LHCN-M2 (cell line): ENCODE results near the gene NECAB2. TPM values are rescaled to one million over a fixed set of nuclear protein-coding genes. Genes with fewer than 3 reads are reported as not detected.

Source experiments
- DNase-seq: peaks from one replicate; pipeline ENCODE4 v3.0.0-alpha.2; 2012; ENCODE audit warnings: low read depth
- total RNA-seq: library from RNA; depleted of rRNA; stranded (reverse); fragments of >200 nt; gene quantifications from 2 replicates; pipeline ENCODE4 v1.2.3, GENCODE V29; 2014

The NECAB2 gene
- total RNA-seq, 1 experiment from 2014 or later = not detected

DNA sequence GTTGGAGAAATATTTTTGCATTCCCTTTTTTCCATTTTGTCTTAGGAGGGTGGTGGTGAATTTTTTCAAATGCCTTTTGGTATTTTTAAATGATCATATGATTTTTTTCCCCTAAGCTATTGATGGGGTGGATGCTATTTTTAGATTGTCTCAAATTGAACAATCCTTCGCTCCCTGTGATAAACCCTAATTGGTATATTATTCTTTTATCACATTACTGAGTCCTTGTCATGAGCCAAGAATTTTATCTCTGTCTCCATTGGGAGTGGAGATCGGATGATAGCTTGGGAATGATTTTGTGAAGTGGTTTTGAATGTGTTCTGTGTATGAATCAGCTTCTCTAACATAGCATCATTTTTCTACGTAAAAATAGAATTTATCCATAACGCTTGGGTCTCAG is 15.4 kb downstream of the NECAB2 start:
- no peak for DNase-seq

DNA sequence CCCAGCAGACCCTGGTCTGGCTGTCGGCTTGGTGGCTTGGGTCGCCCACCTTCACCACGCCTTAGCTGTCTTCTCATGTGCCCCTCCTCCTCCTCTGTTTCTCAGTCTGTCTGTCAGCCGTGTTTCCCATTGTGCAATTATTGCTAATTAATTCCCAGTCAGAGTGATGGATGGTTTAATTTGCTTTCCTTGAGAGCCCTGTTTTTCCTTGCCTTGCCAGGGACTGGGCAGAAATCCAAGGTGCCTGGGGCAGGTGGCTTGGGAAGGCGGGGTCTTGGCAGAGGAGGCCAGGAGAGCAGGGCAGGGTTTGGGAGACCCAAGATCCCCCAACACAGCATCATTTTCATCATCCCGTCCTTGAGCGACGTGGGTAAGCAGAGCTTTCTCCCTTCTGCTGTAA is 21.3 kb downstream of the NECAB2 start:
- DNase-seq = no peak

DNA sequence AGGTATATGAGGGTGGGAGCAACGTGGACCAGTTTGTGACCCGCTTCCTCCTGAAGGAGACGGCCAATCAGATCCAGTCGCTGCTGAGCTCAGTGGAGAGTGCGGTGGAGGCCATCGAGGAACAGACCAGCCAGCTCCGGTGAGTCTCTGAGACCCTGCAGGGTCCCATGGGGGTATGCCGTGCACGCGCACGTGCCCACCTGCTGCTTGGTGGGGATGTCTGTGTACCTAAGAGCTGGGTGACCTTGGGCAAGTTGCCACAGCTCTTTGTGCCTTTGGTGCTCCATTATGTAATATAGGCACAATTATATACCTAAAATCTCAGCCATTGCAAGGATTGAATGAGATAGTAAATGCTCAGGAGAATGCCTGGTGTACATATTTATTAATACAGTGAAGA is 22.4 kb downstream of the NECAB2 start:
- DNase-seq = no peak

DNA sequence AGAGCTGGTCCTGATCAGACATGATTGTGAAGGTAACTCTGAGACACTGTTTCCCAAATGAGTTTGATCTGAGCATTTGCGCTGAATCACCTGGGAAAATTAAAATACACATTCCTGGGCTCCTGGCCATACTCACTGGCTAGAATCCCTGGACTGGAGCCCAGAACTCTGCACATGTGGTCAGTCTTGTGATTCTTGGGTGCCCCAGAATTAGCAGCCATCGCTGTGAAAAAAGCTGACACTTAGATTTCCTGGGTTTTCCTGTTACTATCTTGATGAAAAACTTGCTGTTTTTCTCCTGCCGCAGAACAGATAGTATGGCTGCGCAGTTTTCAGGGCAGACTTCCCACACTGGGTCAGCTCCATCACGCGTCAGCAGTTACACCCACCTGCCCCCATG is 24.6 kb downstream of the NECAB2 start:
- peak; percentile 26 for DNase-seq

DNA sequence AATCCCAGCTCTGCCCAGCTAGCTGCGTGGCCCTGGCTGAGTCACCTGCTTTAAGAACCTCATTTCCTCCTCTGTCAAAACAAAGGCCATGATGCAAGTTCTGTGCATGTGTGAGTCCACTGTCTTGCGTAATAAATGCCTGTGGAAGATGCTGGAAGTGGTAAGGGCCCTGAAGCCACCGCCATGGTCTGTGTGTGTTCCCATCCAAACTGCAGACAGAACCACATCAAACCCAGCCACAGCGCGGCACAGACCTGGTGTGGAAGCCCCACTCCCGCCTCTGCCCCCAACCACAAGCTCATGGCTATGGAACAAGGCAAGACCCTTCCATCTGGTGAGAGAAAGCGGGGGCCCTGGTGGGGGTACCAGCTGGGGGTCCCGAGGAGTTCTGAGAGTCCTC is 26.0 kb downstream of the NECAB2 start:
- peak; percentile 76 for DNase-seq

DNA sequence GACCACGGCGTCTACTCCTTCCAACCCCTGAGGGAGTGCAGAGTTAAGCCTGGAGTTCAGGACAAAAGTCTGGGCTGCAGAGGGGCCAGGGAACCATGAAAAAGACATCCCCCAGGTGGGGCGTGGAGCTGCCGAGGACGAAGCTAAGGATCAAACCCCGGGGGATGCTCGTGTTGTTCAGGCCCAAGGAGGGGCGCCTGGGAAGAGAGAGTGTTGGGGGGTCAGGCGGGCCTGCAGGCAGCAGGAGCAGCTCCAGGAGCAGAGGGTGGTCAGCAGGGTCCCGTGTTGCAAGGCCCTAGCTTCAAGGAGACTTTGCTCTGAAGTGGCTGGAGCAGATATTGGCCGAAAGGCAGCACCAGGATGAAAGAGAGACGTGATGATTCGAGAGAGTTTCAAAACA is 26.7 kb downstream of the NECAB2 start:
- no peak for DNase-seq

DNA sequence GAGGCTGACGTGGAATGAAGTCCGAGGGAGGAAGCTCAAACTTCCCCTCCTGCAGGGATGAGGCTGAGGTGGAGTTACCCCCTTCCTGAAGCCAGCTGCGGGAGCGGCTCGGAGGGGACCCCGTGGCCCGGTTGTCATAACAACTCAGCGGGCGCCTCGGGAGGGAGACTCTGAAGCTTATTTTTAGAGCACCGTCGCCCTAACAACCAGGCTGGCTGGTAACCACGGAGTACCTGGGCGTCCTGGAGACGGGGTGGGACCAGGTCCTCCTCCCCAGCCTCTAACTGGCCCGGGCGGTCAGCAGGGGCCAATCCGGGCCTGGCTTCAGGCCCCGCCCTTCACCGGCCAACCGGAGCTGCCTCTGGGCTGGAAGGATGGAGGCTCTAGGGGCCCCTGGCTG is 27.7 kb downstream of the NECAB2 start:
- DNase-seq = no peak

DNA sequence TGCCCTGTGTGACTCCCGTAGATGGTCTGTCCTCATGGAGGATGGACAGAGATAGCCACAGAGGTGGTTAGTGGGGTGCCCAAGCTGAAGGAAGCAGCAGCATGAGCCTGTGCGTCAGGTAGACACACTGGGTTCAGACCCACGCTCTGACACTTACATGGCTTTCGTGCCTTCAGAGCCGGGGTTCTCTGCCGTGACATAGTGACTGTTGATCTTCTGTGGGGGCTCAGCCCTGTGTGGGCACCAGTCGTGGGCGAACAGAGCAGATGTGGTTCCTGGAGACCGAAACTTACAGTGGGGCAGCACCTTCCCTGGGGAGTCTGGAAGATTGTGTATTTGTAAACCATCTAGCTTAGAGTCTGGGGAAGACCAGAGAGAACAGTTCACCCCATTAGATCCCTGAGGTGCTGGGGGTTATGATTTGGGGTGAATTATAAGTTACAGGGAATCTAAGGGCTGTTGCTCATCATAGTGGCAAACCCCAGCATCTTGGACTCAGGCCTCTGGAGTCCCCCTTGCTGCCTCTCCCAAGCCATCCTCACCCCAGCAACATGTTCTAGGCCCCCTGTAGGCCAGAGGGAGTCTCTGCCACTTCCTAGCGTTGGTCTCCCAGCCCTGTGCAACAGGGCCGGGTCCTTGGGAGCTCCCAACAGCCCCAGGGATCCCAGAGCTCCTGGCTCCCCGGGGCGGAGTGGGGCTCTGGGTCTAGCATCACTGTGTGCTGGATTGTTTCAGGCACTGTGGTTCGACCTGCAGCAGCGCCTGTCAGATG is 28.6 kb downstream of the NECAB2 start:
- DNase-seq = no peak

DNA sequence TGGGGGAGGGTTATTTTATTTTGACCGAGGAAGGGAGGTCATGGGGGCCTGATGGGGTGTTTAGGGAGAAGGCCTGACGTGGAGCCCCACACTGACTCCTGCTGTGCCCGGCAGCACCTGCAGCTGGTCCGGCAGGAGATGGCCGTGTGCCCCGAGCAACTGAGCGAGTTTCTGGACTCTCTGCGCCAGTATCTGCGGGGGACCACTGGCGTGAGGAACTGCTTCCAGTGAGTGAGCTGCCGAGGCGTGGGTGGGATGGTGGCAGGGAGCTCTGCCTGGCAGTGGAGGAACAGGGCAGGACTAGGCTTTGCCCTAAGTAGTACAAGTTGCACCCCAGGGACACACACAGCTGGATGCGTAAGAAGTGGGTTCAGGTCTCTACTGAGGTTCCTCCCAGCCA is 30.0 kb downstream of the NECAB2 start:
- no peak for DNase-seq

DNA sequence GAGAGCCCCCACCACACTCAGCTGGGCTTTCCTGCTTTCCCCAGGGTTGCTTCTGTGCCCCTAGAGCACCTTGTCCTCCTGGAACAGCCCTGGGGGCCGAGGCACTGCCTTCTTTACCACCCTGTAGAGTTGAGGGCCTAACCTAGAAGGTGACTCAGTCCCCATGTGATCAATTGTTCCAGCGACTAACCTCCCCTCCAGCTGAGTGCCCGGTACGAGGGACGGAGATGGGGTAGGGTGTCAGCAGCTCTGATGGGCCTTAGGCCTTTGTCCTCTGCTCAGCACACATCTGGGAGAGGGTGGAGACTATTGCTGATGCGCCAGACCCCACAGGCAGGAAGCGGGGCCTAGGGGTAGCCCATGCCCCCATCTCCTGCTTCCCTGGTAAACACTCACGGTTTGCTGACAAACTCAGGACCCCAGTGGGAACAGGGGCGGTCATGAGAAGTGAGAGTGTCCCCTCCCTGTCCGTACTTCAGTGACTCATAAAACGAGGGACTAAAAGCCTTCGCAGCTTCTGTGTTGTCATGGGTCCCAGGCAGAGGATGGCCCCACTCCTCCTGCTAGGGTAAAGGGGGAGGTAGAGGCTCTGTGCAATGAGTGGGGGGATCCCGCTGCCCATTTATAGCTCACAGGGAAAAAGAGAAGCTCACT is 33.1 kb downstream of the NECAB2 start:
- DNase-seq = no peak

DNA sequence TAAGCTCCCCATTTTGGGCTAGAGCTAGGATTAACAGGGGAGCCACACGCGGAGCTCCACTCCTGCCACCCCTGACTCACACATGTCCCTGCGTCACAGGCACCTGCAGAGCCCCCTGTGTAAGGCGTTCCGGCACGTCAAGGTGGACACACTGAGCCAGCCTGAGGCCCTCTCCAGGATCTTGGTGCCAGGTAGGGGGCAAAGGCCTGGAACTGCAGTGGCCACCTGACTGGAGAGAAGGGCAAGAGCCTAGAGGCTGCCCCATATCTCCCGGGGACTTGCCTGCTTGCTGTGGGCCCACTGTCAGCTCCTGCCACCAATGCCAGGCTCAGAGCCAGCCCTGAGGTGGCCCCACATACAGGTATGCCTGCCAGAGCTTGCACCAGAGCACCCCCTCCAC is 33.7 kb downstream of the NECAB2 start:
- no peak for DNase-seq

DNA sequence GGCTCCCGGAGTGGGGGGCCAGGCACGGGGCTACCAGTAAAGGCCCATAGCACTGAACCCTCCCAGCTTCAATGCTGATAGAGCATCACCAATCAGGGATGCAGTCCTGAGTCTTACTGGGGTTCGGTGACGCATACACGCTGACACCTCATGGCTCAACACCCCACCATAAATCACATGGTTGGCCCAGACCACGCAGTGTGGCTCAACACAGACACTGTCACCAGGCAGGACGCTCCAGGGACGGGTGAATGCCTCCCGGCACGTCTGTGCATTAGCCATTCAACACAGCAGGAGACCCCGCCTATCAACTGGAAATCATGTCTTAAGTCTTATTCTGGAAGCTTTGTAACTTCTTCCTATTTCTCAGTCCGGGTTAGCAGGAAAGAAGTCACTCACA is 35.0 kb downstream of the NECAB2 start:
- no peak for DNase-seq

DNA sequence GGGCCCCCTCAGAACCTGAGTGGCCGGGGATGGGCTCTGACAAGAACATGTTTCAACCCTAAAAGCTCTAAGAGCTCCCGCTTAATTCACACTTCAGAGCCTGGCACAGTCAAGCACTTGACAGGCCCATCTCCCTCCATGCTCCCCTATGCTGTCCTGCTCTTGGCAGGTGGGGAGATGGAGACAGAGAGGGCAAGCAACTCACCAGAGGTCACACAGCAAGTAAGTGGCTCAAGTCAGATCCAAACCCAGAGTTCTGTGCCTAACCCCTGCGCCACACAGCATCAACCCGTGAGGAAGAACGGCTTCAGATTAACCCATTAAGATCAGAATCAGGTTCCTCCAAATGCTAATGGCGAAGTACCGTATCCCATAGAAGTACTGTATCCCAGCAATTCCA is 36.4 kb downstream of the NECAB2 start:
- no peak for DNase-seq

DNA sequence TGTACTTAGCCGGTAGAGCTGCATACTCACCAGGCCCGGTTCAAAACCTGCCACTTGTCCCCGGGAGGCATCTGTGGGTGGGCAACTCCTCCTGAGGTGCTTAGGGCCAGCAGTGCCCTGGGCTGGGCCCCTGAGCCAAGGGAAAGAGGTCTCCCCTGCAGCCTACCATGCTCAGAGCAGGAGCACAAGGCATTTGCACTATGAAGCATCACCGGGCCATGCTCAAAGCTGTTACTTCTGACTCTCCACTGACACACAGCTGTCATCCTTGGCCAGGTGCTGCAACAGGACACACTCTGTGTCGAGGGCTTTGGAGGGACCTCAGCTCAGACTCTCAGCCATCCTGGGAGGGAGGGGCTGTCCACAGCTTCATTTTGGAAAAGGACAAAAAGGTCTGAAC is 37.3 kb downstream of the NECAB2 start:
- no peak for DNase-seq

DNA sequence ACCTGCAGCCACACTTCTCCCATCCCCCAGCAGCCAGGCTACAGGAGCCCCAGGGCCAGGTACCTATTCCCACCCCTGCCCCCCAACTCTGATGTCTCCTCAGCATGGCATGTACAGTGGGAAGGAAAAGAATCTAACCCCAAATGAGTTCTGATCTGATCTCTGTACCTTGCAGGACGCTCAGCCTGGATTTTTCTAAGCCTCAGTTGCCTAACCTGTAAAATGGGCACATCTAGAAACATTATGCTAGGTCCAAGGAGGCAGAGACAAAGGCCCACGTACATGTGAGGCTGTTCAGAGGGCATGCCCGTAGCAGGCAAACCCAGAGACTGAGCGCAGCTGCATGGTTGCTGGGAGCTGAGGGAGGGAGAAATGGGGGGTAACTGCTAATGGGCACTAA is 39.5 kb downstream of the NECAB2 start:
- no peak for DNase-seq

DNA sequence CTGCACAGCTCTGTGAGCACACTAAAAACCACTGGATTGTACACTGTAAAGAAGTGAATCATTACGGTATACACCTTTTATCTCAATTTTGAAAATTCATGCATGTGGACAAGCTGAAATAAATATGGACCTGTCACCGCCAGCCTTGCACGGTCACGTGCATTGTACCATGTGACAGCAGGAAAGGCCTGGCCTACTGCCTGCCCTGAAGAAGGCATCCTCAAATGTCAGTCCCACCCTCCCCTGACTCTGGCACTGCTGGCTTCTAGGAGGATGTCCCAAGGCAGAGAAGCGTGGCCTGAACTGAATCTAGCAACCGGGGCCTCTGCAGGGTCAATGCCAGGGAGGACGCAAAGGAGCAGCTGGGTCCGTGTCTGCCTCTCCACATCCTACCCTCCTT is 39.9 kb downstream of the NECAB2 start:
- peak; percentile 4 for DNase-seq

DNA sequence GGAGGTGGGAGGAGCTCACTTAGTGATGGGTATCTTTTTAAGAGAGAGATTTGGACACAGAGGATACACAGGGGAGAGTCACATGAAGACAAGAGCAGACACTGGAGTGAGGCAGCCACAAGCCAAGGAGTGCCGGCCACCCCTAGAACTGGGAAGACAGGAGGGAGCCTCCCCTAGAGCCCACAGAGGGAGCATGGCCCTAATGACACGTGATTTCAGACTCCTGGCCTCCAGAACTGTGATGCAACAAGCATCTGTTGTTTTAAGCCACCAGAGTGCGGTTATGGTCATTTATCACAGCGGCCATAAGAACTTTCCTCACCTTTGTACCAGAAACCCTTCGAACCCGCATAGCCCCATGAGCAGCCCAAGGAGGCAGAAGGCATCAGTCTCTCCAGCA is 41.2 kb downstream of the NECAB2 start:
- no peak for DNase-seq

DNA sequence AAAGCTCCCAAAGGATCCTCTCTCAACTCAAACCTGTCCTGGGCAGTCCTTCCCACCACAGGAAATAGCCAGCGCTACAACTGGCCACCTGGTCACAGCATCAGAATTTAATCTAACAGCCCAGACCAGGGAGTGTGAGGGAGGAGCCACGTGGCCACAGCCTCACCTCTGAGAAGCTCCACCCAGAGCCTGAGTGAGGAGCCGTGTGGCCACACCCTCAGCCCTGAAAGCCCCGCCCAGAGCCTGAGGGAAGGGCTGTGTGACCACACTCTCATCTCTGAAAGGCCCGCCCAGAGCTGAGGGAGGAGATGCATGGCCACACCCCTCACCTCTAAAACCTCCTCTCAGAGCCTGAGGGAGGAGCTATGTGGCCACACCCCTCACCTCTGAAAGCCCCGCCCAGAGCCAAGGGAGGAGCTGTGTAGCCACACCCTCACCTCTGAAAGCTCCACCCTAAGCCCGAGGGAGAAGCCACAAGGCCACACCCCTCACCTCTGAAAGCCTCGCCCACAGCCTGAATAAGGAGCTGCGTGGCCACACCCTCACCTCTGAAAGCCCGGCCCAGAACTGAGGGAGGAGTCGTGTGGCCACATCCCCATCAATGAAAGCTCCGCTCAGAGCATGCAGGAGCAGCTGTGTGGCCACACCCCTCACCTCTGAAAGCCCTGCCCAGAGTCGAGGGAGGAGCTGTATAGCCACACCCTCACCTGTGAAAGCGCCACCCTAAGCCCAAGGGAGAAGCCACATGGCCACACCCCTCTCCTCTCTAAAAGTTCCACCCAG is 45.9 kb downstream of the NECAB2 start:
- peak; percentile 35 for DNase-seq

DNA sequence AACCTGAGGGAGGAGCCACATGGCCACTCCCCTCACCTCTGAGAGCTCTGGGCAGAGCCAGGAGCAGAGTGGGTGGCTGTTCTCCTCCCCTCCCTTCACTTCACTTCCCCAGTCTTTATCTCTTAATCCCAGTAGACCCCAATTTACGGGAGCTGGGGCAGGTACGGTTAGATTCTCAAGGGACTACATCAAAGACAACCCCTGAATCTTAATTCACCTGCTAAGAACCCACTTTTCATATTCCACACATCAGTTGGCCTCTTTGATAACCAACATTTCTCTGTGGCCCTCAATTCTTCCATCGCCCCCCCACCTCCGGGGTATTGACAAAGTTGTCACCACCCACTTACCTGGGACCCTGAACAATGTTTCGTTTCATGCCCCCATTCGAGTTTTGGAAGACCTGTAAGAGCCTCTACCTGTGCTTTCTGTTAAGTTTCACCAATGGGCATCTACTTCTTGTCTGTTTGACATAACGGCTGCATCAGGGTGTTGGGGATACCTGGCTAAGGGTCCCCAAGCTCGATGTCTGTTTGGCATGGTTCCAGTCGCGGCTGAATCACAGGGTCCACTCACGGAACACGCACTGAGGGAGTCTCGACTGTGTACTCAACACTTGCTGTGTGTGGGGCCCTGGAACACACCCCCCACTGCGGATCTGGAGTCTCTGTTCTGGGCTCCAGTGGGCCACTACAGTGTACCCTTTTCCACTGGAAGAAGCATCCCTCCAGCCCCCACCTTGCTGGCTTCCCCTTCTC is 46.7 kb downstream of the NECAB2 start:
- DNase-seq = no peak

DNA sequence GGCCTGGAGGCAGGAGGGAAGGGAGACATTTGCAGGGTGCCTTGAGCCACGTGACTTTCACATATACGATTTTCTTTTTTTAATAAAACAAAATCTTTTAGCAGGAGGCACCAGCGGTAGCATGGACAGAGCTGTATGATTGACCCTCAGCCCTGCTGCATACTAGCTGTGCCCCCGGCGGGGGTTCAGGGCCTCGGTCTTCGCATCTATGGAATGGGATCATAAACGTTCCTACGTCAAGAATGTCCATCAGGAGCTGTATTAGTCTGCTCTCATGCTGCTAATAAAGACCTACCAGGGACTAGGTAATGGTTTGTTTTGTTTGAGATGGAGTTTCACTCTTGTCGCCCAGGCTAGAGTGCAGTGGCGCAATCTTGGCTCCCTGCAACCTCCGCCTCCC is 47.4 kb downstream of the NECAB2 start:
- DNase-seq = no peak

DNA sequence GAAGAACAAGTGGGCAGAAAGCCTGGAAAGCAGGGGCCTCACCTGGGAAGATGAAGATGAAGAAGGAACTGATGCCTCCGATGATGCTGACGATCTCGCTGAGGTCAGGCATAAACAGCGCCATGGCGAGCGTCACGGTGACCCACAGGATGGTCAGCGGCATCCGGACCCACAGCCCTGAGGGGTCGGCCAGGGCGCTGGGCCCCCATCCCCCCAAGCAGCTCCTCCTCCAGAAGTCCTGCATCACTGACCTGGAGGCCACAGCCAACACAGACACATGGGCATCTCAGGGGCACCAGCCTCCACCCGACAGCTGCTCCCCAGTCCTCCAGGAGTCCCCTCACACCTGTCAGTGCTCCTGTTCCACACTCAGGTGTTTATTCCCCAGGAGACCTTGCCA is 48.4 kb downstream of the NECAB2 start:
- no peak for DNase-seq

DNA sequence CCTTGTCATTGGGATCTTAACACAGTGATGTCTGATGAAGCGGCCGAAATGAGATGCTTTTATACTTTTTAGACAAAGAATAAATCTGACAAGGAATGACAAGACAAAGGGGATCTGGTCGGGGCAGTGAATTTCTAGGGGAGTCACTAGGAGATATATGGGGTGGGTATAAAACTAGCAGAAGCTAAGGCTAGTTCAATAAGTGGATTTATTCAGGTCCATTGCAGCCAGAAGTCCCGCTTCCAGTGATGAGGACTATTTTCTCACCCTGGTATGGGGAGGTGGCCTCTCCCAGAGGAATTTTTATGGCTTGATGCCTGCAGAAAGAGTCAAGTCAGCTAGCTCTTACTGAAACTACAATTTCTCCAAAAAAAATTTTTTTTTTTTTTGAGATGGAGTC is 50.7 kb downstream of the NECAB2 start:
- no peak for DNase-seq
